GM18499 (cell line): ENCODE results near the gene GPRC5B.

Experiments used
- ATAC-seq: cut with Tn5 transposase; IDR thresholded peaks from one replicate; pipeline ENCODE4 v1.9.1; 2021; ENCODE audit warnings: moderate number of reproducible peaks; ENCODE audit not compliant: insufficient read depth, unreplicated experiment

The GPRC5B gene

GRCh38 chr16:19884611-19885450, at the start of gene GPRC5B:
TSS of gene GPRC5B (minus strand) at chr16:19884848. CDS start at chr16:19872845, 12,003 bp downstream.
- ATAC-seq, result no peak

- ATAC-seq, result no peak
These were observed 49.1 kb upstream of the GPRC5B start for GRCh38 chr16:19933740-19934139.

- ATAC-seq, result no peak
These were observed 44.4 kb upstream of the GPRC5B start for GRCh38 chr16:19929062-19929511.

- no peak for ATAC-seq
These were observed 43.8 kb upstream of the GPRC5B start for GRCh38 chr16:19928432-19928831.

- no peak for ATAC-seq
These were observed 42.1 kb upstream of the GPRC5B start for GRCh38 chr16:19926449-19927390.

- ATAC-seq, result no peak
These were observed 38.7 kb upstream of the GPRC5B start for GRCh38 chr16:19923396-19923795.

GRCh38 chr16:19919142-19919541, 34.5 kb upstream of the GPRC5B start:
- no peak for ATAC-seq

- no peak for ATAC-seq
These were observed 31.4 kb upstream of the GPRC5B start for GRCh38 chr16:19916064-19916463.

GRCh38 chr16:19914877-19915276, 30.2 kb upstream of the GPRC5B start:
- no peak for ATAC-seq

GRCh38 chr16:19913340-19913645, 28.6 kb upstream of the GPRC5B start:
- no peak for ATAC-seq

- ATAC-seq, result no peak
These were observed 28.0 kb upstream of the GPRC5B start for GRCh38 chr16:19912455-19913339.

- no peak for ATAC-seq
These were observed 27.3 kb upstream of the GPRC5B start for GRCh38 chr16:19911747-19912454.

GRCh38 chr16:19911204-19911603, 26.6 kb upstream of the GPRC5B start:
- ATAC-seq, result no peak

GRCh38 chr16:19909750-19910322, 25.2 kb upstream of the GPRC5B start:
- ATAC-seq, result no peak

- no peak for ATAC-seq
These were observed 24.3 kb upstream of the GPRC5B start for GRCh38 chr16:19908921-19909320.

GRCh38 chr16:19907161-19907992, 22.7 kb upstream of the GPRC5B start:
- ATAC-seq, result no peak

GRCh38 chr16:19901164-19901563, 16.5 kb upstream of the GPRC5B start:
- ATAC-seq, result no peak

GRCh38 chr16:19899605-19899955, 14.9 kb upstream of the GPRC5B start:
- no peak for ATAC-seq
